ENCODE results near the gene LRBA.
"Not testable (repeated sequence)": the region's sequence is repeated elsewhere in the genome, so short reads cannot be mapped to it uniquely, and the experiment has no call there.

The LRBA gene

GRCh38 chr4:150918562-150918961 is 96.5 kb downstream of the LRBA start:
- not testable (repeated sequence) for H3K9me3 Mint-ChIP-seq; H3K4me3 Mint-ChIP-seq; H3K27ac Mint-ChIP-seq; H3K4me1 Mint-ChIP-seq (ENCODE audit: low read depth); H3K27me3 Mint-ChIP-seq
- H3K36me3 Mint-ChIP-seq (ENCODE audit: low read depth) = peaks cover 59% of the 10 kb centered on the region

DNA sequence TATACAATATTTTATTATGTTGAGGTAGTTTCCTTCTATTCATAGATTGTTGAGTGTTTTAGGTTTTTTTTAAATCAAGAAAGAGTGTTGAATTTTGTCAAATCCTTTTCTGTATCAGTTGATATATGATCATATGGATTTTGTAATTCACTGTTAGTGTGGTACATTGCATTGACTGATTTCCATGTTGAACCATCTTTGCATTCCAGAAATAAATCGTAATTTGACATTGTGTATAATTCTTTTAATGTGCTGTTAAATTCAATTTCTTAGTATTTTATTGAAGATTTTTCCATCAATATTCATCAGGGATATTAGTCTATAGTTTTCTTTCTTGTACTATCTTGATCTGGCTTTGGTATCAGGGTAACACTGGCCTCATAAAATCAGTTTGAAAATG is 103.8 kb downstream of the LRBA start:
- H3K9me3 Mint-ChIP-seq = peaks cover 20% of the 10 kb centered on the region
- no peak overlapping the region for H3K27ac Mint-ChIP-seq
- H3K27me3 Mint-ChIP-seq = no peaks in the 10 kb centered on the region
- H3K36me3 Mint-ChIP-seq (ENCODE audit: low read depth) = peaks cover 93% of the 10 kb centered on the region
- no peak overlapping the region for H3K4me3 Mint-ChIP-seq
- peaks cover 16% of the 10 kb centered on the region for H3K4me1 Mint-ChIP-seq (ENCODE audit: low read depth)

- H3K9me3 Mint-ChIP-seq = peaks cover 20% of the 10 kb centered on the region
- H3K4me1 Mint-ChIP-seq (ENCODE audit: low read depth) = peaks cover 21% of the 10 kb centered on the region
- peaks cover 93% of the 10 kb centered on the region for H3K36me3 Mint-ChIP-seq (ENCODE audit: low read depth)
- H3K27me3 Mint-ChIP-seq = no peaks in the 10 kb centered on the region
- H3K4me3 Mint-ChIP-seq = peak overlapping the region; percentile 10
- no peak overlapping the region for H3K27ac Mint-ChIP-seq
Measured at GRCh38 chr4:150909116-150909515, 106.0 kb downstream of the LRBA start.

- H3K36me3 Mint-ChIP-seq (ENCODE audit: low read depth) = peaks cover 93% of the 10 kb centered on the region
- no peak overlapping the region for H3K4me3 Mint-ChIP-seq
- no peaks in the 10 kb centered on the region for H3K27me3 Mint-ChIP-seq
- H3K9me3 Mint-ChIP-seq = peaks cover 10% of the 10 kb centered on the region
- H3K4me1 Mint-ChIP-seq (ENCODE audit: low read depth) = peaks cover 32% of the 10 kb centered on the region
- no peak overlapping the region for H3K27ac Mint-ChIP-seq
Measured at GRCh38 chr4:150906987-150907633, 108.0 kb downstream of the LRBA start.

DNA sequence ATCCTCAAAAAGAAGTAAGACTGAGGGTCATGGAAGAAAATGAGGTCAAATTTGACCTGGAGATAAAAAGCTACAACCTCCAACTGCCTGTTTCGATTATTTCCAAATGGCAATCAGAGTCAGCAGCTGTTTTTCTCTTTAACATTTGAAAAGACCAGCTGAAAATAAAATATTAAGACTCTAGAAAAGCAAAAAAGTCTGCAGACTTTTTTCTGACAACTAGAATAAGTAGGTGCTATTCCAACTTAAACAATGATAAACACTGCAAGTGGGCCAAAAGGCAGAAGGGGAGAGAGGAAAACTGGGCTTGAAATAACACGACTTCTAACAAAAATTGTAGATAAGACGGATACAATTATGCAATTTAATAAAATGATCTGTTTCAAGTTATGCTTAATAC is 110.4 kb downstream of the LRBA start:
- Mint-ChIP-seq H3K9me3 (no peaks in the 10 kb centered on the region), H3K36me3 (ENCODE audit: low read depth) (peaks cover 91% of the 10 kb centered on the region), H3K27ac (no peak overlapping the region), H3K4me1 (ENCODE audit: low read depth) (peaks cover 24% of the 10 kb centered on the region), H3K4me3 (no peak overlapping the region), H3K27me3 (no peaks in the 10 kb centered on the region)

- Mint-ChIP-seq H3K27ac (no peak overlapping the region), H3K27me3 (no peaks in the 10 kb centered on the region), H3K9me3 (no peaks in the 10 kb centered on the region), H3K4me1 (ENCODE audit: low read depth) (peaks cover 16% of the 10 kb centered on the region), H3K36me3 (ENCODE audit: low read depth) (peaks cover 91% of the 10 kb centered on the region), H3K4me3 (no peak overlapping the region)
Measured at GRCh38 chr4:150903603-150904002, 111.5 kb downstream of the LRBA start.

GRCh38 chr4:150896497-150896896 is 118.6 kb downstream of the LRBA start:
- H3K27ac Mint-ChIP-seq = no peak overlapping the region
- H3K4me3 Mint-ChIP-seq = no peak overlapping the region
- H3K27me3 Mint-ChIP-seq = no peaks in the 10 kb centered on the region
- H3K9me3 Mint-ChIP-seq = no peaks in the 10 kb centered on the region
- H3K4me1 Mint-ChIP-seq (ENCODE audit: low read depth) = no peaks in the 10 kb centered on the region
- H3K36me3 Mint-ChIP-seq (ENCODE audit: low read depth) = peaks cover 64% of the 10 kb centered on the region

DNA sequence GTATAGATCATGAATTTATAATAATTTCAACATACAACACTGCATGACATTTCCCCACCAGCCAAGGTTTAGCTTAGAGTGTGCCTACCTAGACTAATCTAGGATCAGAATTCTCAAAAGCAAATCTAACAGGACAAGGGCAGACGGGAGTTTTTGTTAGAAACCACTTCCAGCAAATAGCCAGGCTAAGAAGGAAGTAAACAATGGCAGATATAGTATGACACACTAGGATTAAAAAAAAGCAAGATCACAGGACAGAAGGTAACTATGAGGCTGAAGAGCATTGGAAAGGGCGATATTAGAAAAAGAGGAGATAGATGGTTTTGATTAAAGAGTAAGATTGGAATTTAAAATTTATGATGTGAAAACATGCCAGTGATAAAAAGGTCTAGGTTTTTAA is 124.8 kb downstream of the LRBA start:
- no peak overlapping the region for H3K4me3 Mint-ChIP-seq
- H3K9me3 Mint-ChIP-seq = no peaks in the 10 kb centered on the region
- H3K27me3 Mint-ChIP-seq = no peaks in the 10 kb centered on the region
- H3K27ac Mint-ChIP-seq = no peak overlapping the region
- H3K36me3 Mint-ChIP-seq (ENCODE audit: low read depth) = peaks cover 54% of the 10 kb centered on the region
- peaks cover 15% of the 10 kb centered on the region for H3K4me1 Mint-ChIP-seq (ENCODE audit: low read depth)

GRCh38 chr4:150889306-150889705 is 125.8 kb downstream of the LRBA start:
- H3K4me1 Mint-ChIP-seq (ENCODE audit: low read depth) = peaks cover 24% of the 10 kb centered on the region
- H3K27me3 Mint-ChIP-seq = no peaks in the 10 kb centered on the region
- H3K27ac Mint-ChIP-seq = no peak overlapping the region
- peaks cover 52% of the 10 kb centered on the region for H3K36me3 Mint-ChIP-seq (ENCODE audit: low read depth)
- no peak overlapping the region for H3K4me3 Mint-ChIP-seq
- H3K9me3 Mint-ChIP-seq = no peaks in the 10 kb centered on the region

- H3K4me3 Mint-ChIP-seq = no peak overlapping the region
- no peaks in the 10 kb centered on the region for H3K9me3 Mint-ChIP-seq
- peaks cover 52% of the 10 kb centered on the region for H3K36me3 Mint-ChIP-seq (ENCODE audit: low read depth)
- H3K4me1 Mint-ChIP-seq (ENCODE audit: low read depth) = peaks cover 28% of the 10 kb centered on the region
- H3K27ac Mint-ChIP-seq = no peak overlapping the region
- no peaks in the 10 kb centered on the region for H3K27me3 Mint-ChIP-seq
Measured at GRCh38 chr4:150888625-150889024, 126.5 kb downstream of the LRBA start.

- H3K9me3 Mint-ChIP-seq = no peaks in the 10 kb centered on the region
- peaks cover 28% of the 10 kb centered on the region for H3K4me1 Mint-ChIP-seq (ENCODE audit: low read depth)
- H3K27ac Mint-ChIP-seq = no peak overlapping the region
- no peaks in the 10 kb centered on the region for H3K27me3 Mint-ChIP-seq
- peaks cover 52% of the 10 kb centered on the region for H3K36me3 Mint-ChIP-seq (ENCODE audit: low read depth)
- H3K4me3 Mint-ChIP-seq = no peak overlapping the region
Measured at GRCh38 chr4:150888217-150888616, 126.9 kb downstream of the LRBA start.

DNA sequence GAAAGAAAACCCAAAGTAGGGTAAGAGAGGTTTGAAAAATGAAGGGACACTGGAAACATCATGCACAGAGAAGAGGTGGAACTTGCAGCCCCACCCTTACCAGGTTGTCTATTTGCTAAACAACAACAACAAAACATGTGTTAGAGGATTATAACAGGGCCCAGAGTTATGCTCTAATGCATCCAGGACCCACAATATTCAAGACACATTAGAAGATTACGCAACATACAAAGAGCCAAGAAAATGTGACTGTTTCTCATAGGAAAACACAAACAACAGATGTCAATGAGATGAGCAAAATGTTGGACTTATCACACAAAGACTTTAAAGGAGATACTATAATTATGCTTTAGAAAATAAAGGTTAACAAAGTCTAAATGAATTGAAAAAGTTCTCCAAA is 128.5 kb downstream of the LRBA start:
- Mint-ChIP-seq H3K27ac (no peak overlapping the region), H3K4me3 (no peak overlapping the region), H3K4me1 (ENCODE audit: low read depth) (peaks cover 28% of the 10 kb centered on the region), H3K36me3 (ENCODE audit: low read depth) (peaks cover 42% of the 10 kb centered on the region), H3K27me3 (no peaks in the 10 kb centered on the region), H3K9me3 (no peaks in the 10 kb centered on the region)

- Mint-ChIP-seq H3K36me3 (ENCODE audit: low read depth) (peaks cover 47% of the 10 kb centered on the region), H3K27me3 (no peaks in the 10 kb centered on the region), H3K4me1 (ENCODE audit: low read depth) (peaks cover 25% of the 10 kb centered on the region), H3K9me3 (no peaks in the 10 kb centered on the region), H3K27ac (peak overlapping the region; percentile 14), H3K4me3 (no peak overlapping the region)
Measured at GRCh38 chr4:150884625-150885024, 130.5 kb downstream of the LRBA start.

DNA sequence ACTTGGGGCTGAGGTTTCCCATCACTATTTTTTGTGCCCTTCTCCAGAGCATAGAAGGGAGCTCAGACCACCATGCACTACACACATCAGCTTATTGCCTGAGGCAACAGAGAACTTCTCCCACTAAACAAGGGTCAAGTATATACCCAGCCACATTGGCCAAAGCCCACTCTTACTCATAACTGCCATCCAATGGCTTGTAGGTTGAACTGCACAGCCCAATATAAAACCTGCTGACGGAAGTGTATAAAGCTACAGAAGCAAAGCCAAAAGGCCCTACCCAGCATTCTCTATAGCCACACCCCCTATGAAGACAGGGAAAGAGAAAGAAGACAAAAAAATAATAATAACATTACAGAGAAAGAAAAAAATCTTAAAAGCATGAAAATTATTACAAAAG is 139.7 kb downstream of the LRBA start:
- Mint-ChIP-seq H3K27ac (no peak overlapping the region), H3K27me3 (no peaks in the 10 kb centered on the region), H3K4me1 (ENCODE audit: low read depth) (peaks cover 4% of the 10 kb centered on the region), H3K9me3 (peaks cover 12% of the 10 kb centered on the region), H3K36me3 (ENCODE audit: low read depth) (peaks cover 63% of the 10 kb centered on the region), H3K4me3 (no peak overlapping the region)

DNA sequence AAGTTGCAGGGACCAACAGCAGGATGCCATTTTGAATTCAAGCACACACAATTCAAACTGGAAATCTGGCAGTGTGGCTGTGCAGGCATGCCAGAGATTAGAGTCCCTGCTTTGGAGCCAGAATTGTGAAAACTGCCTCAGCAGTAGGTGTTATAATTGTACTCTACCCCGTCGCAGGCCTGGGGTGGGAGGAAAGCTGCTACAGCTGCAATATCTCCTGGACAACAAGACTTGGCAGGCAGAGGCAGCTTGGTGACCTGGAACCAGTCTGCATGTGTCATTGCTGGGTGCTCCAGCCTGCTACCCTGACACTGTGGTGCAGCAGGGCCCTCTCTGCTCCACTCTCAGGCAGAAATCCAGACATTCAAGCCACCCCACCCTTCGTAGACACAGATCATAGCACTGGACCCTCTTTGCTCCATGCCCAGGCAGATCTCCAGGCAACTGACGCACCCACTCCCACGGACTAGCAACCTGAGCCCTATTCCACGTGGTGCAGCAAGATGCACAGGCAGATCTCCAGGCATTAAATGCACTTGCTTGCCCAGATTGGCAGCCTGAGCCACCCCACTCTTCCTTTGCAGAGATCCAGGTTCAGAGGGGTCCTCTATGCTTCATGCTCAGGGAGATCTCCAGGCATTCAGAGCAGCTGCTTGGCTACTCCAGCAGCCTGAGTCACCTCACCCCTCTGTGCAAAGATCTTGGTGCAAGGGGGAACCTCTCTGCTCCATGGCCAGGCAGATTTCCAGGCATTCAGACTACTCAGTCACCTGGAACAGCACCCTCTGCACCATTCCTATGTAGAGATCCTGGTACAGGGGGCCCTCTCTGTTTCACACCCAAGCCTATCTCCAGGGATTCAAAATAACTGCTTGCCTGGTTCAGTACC is 140.5 kb downstream of the LRBA start:
- H3K27me3 Mint-ChIP-seq = no peaks in the 10 kb centered on the region
- no peak overlapping the region for H3K27ac Mint-ChIP-seq
- no peak overlapping the region for H3K4me3 Mint-ChIP-seq
- H3K9me3 Mint-ChIP-seq = peaks cover 12% of the 10 kb centered on the region
- H3K36me3 Mint-ChIP-seq (ENCODE audit: low read depth) = peaks cover 59% of the 10 kb centered on the region
- H3K4me1 Mint-ChIP-seq (ENCODE audit: low read depth) = peaks cover 2% of the 10 kb centered on the region
